ENCODE results near the gene KCNJ1. TPM values are rescaled to one million over a fixed set of nuclear protein-coding genes. Genes with fewer than 3 reads are reported as not detected.

KCNJ1 gene
- total and polyA plus RNA-seq, 8 donors, result 0.09 to 0.83 (median 0.38) TPM; not detected in 2

GRCh38 chr11:128876133-128876650, 9.1 kb upstream of the KCNJ1 start:
- TF ChIP-seq CTCF (IDR thresholded peaks at IDR 0.05), result no peak
- DNase-seq (no peak), ATAC-seq (no peak)
- Histone ChIP-seq H3K4me1 (no peaks in the 10 kb centered on the region), H3K27me3 (no peaks in the 10 kb centered on the region), H3K4me3 (no peak overlapping the region), H3K36me3 (no peaks in the 10 kb centered on the region), H3K27ac (no peak overlapping the region), H3K9me3 (no peaks in the 10 kb centered on the region)
- intact Hi-C loops (cut with DNase I), result no loop called here

- Histone ChIP-seq H3K4me3 (no peak overlapping the region), H3K27ac (no peak overlapping the region), H3K4me1 (no peaks in the 10 kb centered on the region), H3K9me3 (no peaks in the 10 kb centered on the region), H3K27me3 (no peaks in the 10 kb centered on the region), H3K36me3 (no peaks in the 10 kb centered on the region)
- no peak for TF ChIP-seq CTCF (IDR thresholded peaks at IDR 0.05)
- intact Hi-C loops (cut with DNase I), result no loop called here
- ATAC-seq (no peak), DNase-seq (no peak)
These were observed 7.3 kb upstream of the KCNJ1 start for GRCh38 chr11:128874427-128874826.

GRCh38 chr11:128872594-128872993, 5.5 kb upstream of the KCNJ1 start:
- Histone ChIP-seq H3K4me3 (no peak overlapping the region), H3K9me3 (no peaks in the 10 kb centered on the region), H3K27ac (no peak overlapping the region), H3K36me3 (no peaks in the 10 kb centered on the region), H3K27me3 (no peaks in the 10 kb centered on the region), H3K4me1 (no peaks in the 10 kb centered on the region)
- no peak for TF ChIP-seq CTCF (IDR thresholded peaks at IDR 0.05)
- intact Hi-C loops (cut with DNase I), result no loop called here
- ATAC-seq (no peak), DNase-seq (no peak)

GRCh38 chr11:128872094-128872493, 5.0 kb upstream of the KCNJ1 start:
- intact Hi-C loops (cut with DNase I), result no loop called here
- DNase-seq (no peak), ATAC-seq (no peak)
- Histone ChIP-seq H3K4me1 (no peaks in the 10 kb centered on the region), H3K27ac (no peak overlapping the region), H3K9me3 (no peaks in the 10 kb centered on the region), H3K36me3 (no peaks in the 10 kb centered on the region), H3K4me3 (no peak overlapping the region), H3K27me3 (no peaks in the 10 kb centered on the region)
- TF ChIP-seq CTCF (IDR thresholded peaks at IDR 0.05), result no peak

GRCh38 chr11:128871168-128871610, 4.1 kb upstream of the KCNJ1 start:
- Histone ChIP-seq H3K36me3 (no peaks in the 10 kb centered on the region), H3K27ac (no peak overlapping the region), H3K4me3 (no peak overlapping the region), H3K4me1 (no peaks in the 10 kb centered on the region), H3K9me3 (no peaks in the 10 kb centered on the region), H3K27me3 (no peaks in the 10 kb centered on the region)
- intact Hi-C loops (cut with DNase I), result no loop called here
- ATAC-seq (no peak), DNase-seq (no peak)
- TF ChIP-seq CTCF (IDR thresholded peaks at IDR 0.05), result no peak

All from left lung (tissue), 10 donors.